AG20443 (cell line): ENCODE data around the gene RIPK1.
"Not testable (repeated sequence)": the region's sequence is repeated elsewhere in the genome, so short reads cannot be mapped to it uniquely, and the experiment has no call there.

Source experiments
- DNase-seq: peaks from one replicate; pipeline ENCODE4 v3.0.0; 2012; ENCODE audit warnings: low spot score, mixed read lengths

Gene RIPK1

GRCh38 chr6:3068329-3069214 is at the start of gene RIPK1:
RIPK1 (plus strand) TSS chr6:3068494; CDS start chr6:3076824, 8,330 bp downstream.
- peak; percentile 96 for DNase-seq

DNA sequence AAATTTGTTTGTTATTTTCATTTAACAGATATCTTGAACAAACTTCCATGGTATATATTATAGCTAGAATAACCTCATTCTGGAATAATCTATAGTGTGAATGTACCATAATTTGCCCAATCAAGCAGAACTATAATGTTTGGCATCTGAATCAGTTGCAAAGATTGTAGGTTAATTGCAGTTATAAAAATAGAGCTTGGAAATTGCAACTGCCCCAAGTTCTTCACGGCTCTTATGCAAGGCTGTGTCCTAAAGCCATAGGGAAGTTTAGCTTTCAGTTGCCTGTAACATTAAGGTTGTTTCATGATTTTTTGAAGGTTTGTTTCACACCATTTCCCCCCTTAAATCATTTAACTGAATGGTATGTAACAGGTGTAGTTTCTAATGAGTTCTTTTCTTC is 49.2 kb upstream of the RIPK1 start:
- no peak for DNase-seq

- DNase-seq = no peak
Measured at GRCh38 chr6:3019749-3020320, 48.5 kb upstream of the RIPK1 start.

- DNase-seq = not testable (repeated sequence)
Measured at GRCh38 chr6:3020976-3021598, 47.2 kb upstream of the RIPK1 start.

GRCh38 chr6:3022765-3023662 is 45.3 kb upstream of the RIPK1 start:
- DNase-seq = no peak

- peak; percentile 97 for DNase-seq
Measured at GRCh38 chr6:3023663-3024483, 44.4 kb upstream of the RIPK1 start.

DNA sequence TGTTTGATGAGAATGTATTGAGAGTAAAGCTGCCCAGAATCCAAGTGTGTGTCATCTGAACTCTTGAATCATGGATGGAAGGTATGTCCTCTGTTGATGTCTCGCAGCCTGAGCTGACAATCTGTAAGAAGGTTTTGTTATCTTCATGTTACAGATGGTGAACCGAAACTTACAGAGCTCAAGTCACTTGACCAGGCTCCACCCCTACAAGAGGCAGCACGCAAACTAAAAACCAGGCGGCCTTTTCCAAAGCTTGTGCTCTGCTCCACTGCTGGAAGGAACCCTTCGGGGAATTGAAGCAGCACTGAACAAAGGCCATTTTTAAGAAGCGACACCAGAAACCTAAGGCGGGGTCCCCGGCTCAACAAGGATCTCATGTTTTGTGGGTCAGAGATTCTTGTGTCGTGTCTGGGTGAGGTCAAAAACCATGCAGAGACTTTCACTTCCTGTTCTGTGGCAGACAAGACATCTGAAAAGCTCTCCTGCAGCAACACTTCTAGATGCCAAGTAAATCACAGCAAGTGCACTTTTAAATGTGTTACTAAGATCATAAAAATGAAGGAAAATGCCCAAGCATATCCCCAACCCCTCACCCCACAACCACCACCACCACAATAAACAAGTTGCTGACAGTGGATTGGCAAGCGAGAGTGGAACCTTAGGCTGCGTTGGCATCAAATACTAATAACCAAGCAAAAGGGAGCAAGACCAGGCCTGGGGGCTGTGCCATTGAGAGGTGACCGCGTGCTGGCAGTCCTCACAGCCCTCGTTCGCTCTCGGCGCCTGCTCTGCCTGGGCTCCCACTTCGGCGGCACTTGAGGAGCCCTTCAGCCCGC is 41.3 kb upstream of the RIPK1 start:
- DNase-seq = no peak

- DNase-seq = not testable (repeated sequence)
Measured at GRCh38 chr6:3028156-3028555, 40.1 kb upstream of the RIPK1 start.

GRCh38 chr6:3031857-3032640 is 36.2 kb upstream of the RIPK1 start:
- no peak for DNase-seq

DNA sequence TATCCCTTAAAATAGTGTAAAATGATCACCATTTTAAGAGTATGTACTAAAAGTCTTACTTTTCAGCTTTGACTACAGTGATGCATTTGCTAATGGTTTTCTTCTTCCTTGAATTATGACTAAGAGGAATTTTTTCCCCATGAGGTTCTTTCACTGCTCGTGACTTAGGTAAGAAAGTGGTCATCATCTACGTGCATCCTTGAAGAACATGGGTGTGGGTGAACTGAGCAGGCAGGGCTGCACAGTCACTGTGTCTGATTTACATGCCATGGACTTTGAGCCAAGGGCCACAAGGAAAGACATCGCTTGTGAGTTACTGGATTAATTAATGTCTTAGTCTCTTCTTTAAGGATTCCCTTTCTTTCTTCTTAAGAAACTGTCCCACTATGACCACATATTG is 35.3 kb upstream of the RIPK1 start:
- DNase-seq = peak; percentile 38

GRCh38 chr6:3033652-3034051 is 34.6 kb upstream of the RIPK1 start:
- no peak for DNase-seq

DNA sequence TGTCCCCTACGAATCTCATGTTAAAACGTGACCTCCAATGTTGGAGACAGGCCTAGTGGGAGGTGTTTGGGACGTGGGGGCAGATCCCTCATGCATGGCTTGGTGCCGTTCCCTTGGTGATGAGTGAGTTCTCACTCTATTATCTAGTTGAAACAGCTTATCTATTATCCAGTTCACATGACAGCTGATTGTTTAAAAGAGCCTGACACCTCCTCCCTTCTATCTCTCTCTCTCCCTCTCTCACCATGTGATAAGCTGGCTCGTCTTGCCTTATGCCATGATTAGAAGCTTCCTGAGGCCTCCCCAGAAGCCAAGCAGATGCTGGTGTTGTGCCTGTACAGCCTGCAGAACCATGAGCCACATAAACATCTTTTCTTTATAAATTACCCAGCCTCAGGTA is 32.9 kb upstream of the RIPK1 start:
- DNase-seq = no peak

GRCh38 chr6:3036861-3037637 is 31.2 kb upstream of the RIPK1 start:
- DNase-seq = no peak

DNA sequence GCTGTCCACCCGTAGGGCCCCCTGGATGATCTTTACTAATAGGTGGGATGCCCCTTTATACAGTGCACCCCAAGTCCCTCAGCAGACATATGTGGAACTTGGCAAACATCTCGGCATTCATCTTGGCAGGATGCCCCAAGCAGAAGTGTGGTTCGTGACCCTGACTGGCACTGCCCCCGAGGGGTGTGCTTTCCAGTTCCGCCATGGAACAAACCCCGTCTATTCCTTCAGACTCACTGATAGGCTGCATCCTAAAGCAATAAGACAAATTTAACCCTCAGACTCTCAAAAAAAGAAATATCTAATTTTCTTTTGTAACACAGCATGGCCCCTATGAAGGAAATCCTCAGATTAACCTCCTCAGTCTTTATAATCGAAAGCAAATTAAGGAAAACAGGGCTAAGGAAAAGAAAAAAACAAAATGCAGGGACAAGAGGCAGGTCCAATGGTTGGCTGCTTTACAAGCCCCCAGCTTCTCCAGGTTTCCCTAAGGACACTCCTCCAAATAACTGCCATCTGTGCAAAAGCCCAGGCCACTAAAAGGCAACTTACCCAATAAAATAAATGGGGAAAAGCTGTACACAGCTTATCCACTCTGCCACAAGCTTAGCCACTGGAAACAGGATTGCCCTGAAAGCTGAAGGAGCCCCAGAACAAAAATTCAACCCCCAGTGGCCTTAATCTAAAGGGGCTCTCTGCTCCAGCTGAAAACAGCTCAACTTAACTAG is 30.5 kb upstream of the RIPK1 start:
- DNase-seq = no peak

DNA sequence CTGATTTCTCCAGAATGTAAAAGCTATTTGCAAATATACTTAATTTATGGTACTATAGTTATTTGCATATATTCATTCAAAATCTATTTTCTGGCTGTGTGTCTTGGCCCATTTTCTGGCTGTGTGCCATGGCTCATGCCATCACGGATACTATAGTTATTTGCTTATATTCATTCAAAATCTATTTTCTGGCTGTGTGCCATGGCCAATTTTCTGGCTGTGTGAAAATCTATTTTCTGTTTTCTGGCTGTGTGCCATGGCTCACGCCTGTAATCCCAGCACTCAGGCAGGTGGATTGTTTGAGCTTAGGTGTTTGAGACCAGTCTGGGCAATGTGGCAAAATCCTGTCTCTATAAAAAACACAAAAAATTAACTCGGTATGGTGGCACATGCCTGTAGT is 28.9 kb upstream of the RIPK1 start:
- DNase-seq = no peak

- no peak for DNase-seq
Measured at GRCh38 chr6:3041147-3041546, 27.1 kb upstream of the RIPK1 start.

DNA sequence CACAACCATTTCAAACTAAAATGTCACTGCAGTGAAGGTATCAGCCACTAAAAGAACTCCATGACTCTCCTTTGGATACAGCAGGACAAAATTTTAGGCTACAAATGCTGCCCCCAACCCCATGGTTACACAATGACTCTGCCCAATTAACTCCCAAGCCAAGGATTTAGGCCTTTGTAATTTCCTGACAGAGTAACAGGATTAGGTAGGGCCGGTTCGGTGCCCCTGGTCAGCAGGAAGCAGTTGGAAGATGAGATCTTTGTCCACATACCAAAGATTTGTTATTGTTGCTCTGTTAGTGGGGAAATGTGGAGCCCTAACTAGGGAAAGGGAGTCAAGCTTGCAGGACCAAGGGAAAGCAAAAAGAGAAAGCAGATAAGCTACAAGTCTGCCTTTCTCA is 26.7 kb upstream of the RIPK1 start:
- DNase-seq = no peak

DNA sequence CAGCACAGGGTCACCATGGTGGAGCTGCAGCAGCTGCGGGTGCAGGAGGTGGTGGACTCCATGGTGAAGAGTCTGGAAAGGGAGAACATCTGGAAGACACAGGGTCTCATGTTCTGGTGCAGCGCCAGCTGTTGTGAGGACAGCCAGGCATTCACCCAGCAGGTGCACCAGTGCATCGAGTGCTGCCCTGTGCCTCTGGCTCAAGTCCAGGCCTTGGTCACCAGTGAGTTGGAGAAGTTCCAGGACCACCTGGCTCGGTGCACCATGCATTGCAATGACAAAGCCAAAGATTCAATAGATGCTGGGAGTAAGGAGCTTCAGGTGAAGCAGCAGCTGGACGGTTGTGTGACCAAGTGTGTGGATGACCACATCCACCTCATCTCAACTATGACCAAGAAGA is 22.9 kb upstream of the RIPK1 start:
- no peak for DNase-seq
